ENCODE results near the gene MADCAM1. TPM values are rescaled to one million over a fixed set of nuclear protein-coding genes. Genes with fewer than 3 reads are reported as not detected.

Gene MADCAM1
- total and polyA plus RNA-seq, 9 donors = 0.11 to 0.90 (median 0.42) TPM; not detected in 2

GRCh38 chr19:492091-492531 lies 4.2 kb upstream of the MADCAM1 start:
- no peak overlapping the region for H3K4me3 ChIP-seq
- 70 to 79% (median 75%) methylated on average over 7 to 19 of the region's 19 CpGs for WGBS, 3 donors
- H3K36me3 ChIP-seq = no peaks in the 10 kb centered on the region
- no peak overlapping the region for H3K27ac ChIP-seq
- no peaks in the 10 kb centered on the region for H3K9me3 ChIP-seq
- H3K27me3 ChIP-seq = peaks cover 3% of the 10 kb centered on the region
- no peak for TF ChIP-seq POLR2A (IDR thresholded peaks at IDR 0.05)
- TF ChIP-seq EP300 (IDR thresholded peaks at IDR 0.05) = no peak
- no peak for TF ChIP-seq CTCF (IDR thresholded peaks at IDR 0.05)
- intact Hi-C loops (cut with DNase I) = no loop called here
- peaks cover 6% of the 10 kb centered on the region for H3K4me1 ChIP-seq (ENCODE audit: insufficient read depth)
- DNase-seq = no peak

- DNase-seq = no peak
- no peak overlapping the region for H3K27ac ChIP-seq
- 60 to 69% (median 65%) methylated on average over 23 of the region's 23 CpGs for WGBS, 3 donors
- H3K36me3 ChIP-seq = no peaks in the 10 kb centered on the region
- H3K9me3 ChIP-seq = no peaks in the 10 kb centered on the region
- no peak overlapping the region for H3K4me3 ChIP-seq
- peaks cover 6% of the 10 kb centered on the region for H3K4me1 ChIP-seq (ENCODE audit: insufficient read depth)
- H3K27me3 ChIP-seq = peaks cover 3% of the 10 kb centered on the region
- intact Hi-C loops (cut with DNase I) = no loop called here
- TF ChIP-seq CTCF (IDR thresholded peaks at IDR 0.05) (no peak), POLR2A (IDR thresholded peaks at IDR 0.05) (no peak)
Observed at GRCh38 chr19:493391-494170, 2.7 kb upstream of the MADCAM1 start.

- Histone ChIP-seq H3K9me3 (no peaks in the 10 kb centered on the region), H3K27ac (no peak overlapping the region), H3K36me3 (no peaks in the 10 kb centered on the region), H3K4me3 (no peak overlapping the region), H3K4me1 (ENCODE audit: insufficient read depth) (peaks cover 6% of the 10 kb centered on the region), H3K27me3 (peaks cover 3% of the 10 kb centered on the region)
- WGBS, 3 donors = 44 to 53% (median 48%) methylated on average over 20 to 22 of the region's 22 CpGs
- no peak for DNase-seq
- TF ChIP-seq EP300 (IDR thresholded peaks at IDR 0.05) (no peak), CTCF (IDR thresholded peaks at IDR 0.05) (no peak), POLR2A (IDR thresholded peaks at IDR 0.05) (no peak)
- intact Hi-C loops (cut with DNase I) = no loop called here
Observed at GRCh38 chr19:494171-495080, 1.9 kb upstream of the MADCAM1 start.

GRCh38 chr19:495081-495401 lies 1.2 kb upstream of the MADCAM1 start:
- Histone ChIP-seq H3K4me1 (ENCODE audit: insufficient read depth) (peaks cover 2% of the 10 kb centered on the region), H3K27ac (no peak overlapping the region), H3K9me3 (no peaks in the 10 kb centered on the region), H3K4me3 (no peak overlapping the region), H3K27me3 (peaks cover 3% of the 10 kb centered on the region), H3K36me3 (no peaks in the 10 kb centered on the region)
- WGBS, 3 donors = 28 to 50% (median 35%) methylated on average over 8 to 10 of the region's 10 CpGs
- intact Hi-C loops (cut with DNase I) = no loop called here
- DNase-seq = no peak
- TF ChIP-seq EP300 (IDR thresholded peaks at IDR 0.05) (no peak), CTCF (IDR thresholded peaks at IDR 0.05) (no peak), POLR2A (IDR thresholded peaks at IDR 0.05) (no peak)

All from ovary (tissue), 9 donors.